Thoracic aorta (tissue), 2 donors: ENCODE measurements around the gene LRRC31. TPM values are rescaled to one million over a fixed set of nuclear protein-coding genes. Genes with fewer than 3 reads are reported as not detected.

Experiments
- ATAC-seq: fragments of 150-250 bp; one replicate; pipeline ENCODE4 v1.8.0; 2017; ENCODE audit warnings: low read depth; ENCODE audit not compliant: insufficient number of reproducible peaks, low FRiP score
- DNase-seq: peaks from one replicate; pipeline ENCODE4 v3.0.0-alpha.2; 2020; ENCODE audit warnings: low spot score
- H3K27ac ChIP-seq, 2 donors: fragments of 200-600 bp; sonication (generic); 1 replicate in 1 of 2; 2 replicates in 1 of 2; pipeline ENCODE4 v1.5.1; 2016; ENCODE audit warnings: mild to moderate bottlenecking in 2 of 2, moderate library complexity in 2 of 2
- H3K27me3 ChIP-seq: fragments of 200-600 bp; sonication (generic); replicated peaks from 2 replicates; pipeline ENCODE4 v1.6.0; 2016; ENCODE audit warnings: mild to moderate bottlenecking; ENCODE audit not compliant: insufficient read depth
- H3K36me3 ChIP-seq: fragments of 200-600 bp; sonication (generic); one replicate; pipeline ENCODE4 v1.5.1; 2016
- H3K4me1 ChIP-seq, 2 donors: fragments of 200-600 bp; sonication (generic); 1 replicate in 1 of 2; 2 replicates in 1 of 2; pipeline versions ENCODE4 v1.5.1 to v1.6.0; 2016; ENCODE audit warnings: low read depth in 2 of 2, mild to moderate bottlenecking in 1 of 2; ENCODE audit not compliant: control insufficient read depth in 1 of 2
- H3K4me3 ChIP-seq: fragments of 200-600 bp; sonication (generic); 2 replicates; pipeline ENCODE4 v1.5.1; 2016; ENCODE audit warnings: mild to moderate bottlenecking
- H3K9me3 ChIP-seq: fragments of 200-600 bp; sonication (generic); 2 replicates; pipeline ENCODE4 v1.5.1; 2016
- total RNA-seq, 2 donors: library from RNA; depleted of rRNA; stranded (reverse); fragments of >200 nt; gene quantifications; one replicate each; pipeline versions ENCODE4 v1.1.0 to v1.2.3, GENCODE V29; 2016
- TF ChIP-seq, protein P1 (sequence below): fragments of 200-600 bp; sonication (generic); IDR thresholded peaks from one replicate; pipeline ENCODE4 v1.5.1; 2019; ENCODE audit warnings: antibody characterized with exemption

LRRC31 gene
- total RNA-seq, 2 donors from 2014 or later: not detected

- no peak for DNase-seq
- TF ChIP-seq, protein P1, sequence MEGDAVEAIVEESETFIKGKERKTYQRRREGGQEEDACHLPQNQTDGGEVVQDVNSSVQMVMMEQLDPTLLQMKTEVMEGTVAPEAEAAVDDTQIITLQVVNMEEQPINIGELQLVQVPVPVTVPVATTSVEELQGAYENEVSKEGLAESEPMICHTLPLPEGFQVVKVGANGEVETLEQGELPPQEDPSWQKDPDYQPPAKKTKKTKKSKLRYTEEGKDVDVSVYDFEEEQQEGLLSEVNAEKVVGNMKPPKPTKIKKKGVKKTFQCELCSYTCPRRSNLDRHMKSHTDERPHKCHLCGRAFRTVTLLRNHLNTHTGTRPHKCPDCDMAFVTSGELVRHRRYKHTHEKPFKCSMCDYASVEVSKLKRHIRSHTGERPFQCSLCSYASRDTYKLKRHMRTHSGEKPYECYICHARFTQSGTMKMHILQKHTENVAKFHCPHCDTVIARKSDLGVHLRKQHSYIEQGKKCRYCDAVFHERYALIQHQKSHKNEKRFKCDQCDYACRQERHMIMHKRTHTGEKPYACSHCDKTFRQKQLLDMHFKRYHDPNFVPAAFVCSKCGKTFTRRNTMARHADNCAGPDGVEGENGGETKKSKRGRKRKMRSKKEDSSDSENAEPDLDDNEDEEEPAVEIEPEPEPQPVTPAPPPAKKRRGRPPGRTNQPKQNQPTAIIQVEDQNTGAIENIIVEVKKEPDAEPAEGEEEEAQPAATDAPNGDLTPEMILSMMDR: no peak
- no peak for ATAC-seq
Measured at GRCh38 chr3:169827712-169828111, 42.0 kb downstream of the LRRC31 start.

GRCh38 chr3:169825316-169825715, 44.4 kb downstream of the LRRC31 start:
- TF ChIP-seq, protein P1: no peak
- Histone ChIP-seq H3K36me3 (no peaks in the 10 kb centered on the region), H3K4me1 (no peaks in the 10 kb centered on the region), H3K27me3 (no peaks in the 10 kb centered on the region), H3K4me3 (no peak overlapping the region), H3K9me3 (no peaks in the 10 kb centered on the region), H3K27ac (no peak overlapping the region)
- ATAC-seq (no peak), DNase-seq (no peak)

More at GRCh38 chr3:169827712-169828111, 42.0 kb downstream of the LRRC31 start:
- Histone ChIP-seq H3K27me3 (no peaks in the 10 kb centered on the region), H3K4me3 (no peak overlapping the region), H3K27ac (no peak overlapping the region), H3K9me3 (no peaks in the 10 kb centered on the region), H3K4me1 (no peaks in the 10 kb centered on the region), H3K36me3 (no peaks in the 10 kb centered on the region)

DNA sequence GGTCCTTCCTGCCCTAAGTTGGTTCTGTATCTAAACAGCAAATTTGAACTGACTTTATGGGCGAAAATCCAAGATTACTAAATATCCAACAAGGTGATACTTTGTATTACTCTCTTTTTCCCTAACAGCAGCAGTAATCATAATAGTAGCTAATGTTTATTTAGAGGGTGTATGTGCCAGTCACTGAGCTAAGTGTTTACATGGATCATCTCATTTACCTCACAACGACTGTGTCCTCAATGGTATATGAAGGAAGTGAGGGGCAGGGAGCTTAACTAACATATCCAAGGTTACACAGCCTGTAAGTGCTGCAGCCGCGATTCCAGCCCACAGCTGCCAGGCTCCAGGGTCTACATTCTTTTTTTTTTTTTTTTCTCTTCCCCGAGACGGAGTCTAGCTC, 46.8 kb downstream of the LRRC31 start:
- ATAC-seq (no peak), DNase-seq (no peak)
- Histone ChIP-seq H3K27ac (no peak overlapping the region), H3K4me3 (no peak overlapping the region), H3K27me3 (no peaks in the 10 kb centered on the region), H3K36me3 (no peaks in the 10 kb centered on the region), H3K4me1 (no peaks in the 10 kb centered on the region), H3K9me3 (no peaks in the 10 kb centered on the region)
- TF ChIP-seq, protein P1: no peak

DNA sequence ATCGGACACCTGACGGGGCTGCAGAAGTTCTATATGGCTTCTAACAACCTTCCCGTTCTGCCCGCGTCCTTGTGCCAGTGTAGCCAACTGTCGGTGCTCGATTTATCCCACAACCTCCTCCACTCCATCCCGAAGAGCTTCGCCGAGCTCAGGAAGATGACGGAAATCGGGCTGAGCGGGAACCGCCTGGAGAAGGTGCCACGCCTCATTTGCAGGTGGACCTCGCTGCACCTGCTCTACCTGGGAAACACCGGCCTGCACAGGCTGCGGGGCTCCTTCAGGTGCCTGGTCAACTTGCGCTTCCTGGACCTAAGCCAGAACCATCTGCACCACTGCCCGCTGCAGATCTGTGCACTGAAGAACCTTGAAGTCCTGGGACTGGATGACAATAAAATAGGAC, 47.2 kb downstream of the LRRC31 start:
- DNase-seq (no peak), ATAC-seq (no peak)
- Histone ChIP-seq H3K4me1 (no peaks in the 10 kb centered on the region), H3K9me3 (no peaks in the 10 kb centered on the region), H3K4me3 (no peak overlapping the region), H3K27me3 (no peaks in the 10 kb centered on the region), H3K36me3 (no peaks in the 10 kb centered on the region), H3K27ac (no peak overlapping the region)
- TF ChIP-seq, protein P1: no peak

- Histone ChIP-seq H3K36me3 (no peaks in the 10 kb centered on the region), H3K27me3 (no peaks in the 10 kb centered on the region), H3K9me3 (no peaks in the 10 kb centered on the region), H3K4me3 (no peak overlapping the region), H3K4me1 (no peaks in the 10 kb centered on the region), H3K27ac (no peak overlapping the region)
- ATAC-seq: no peak
- no peak for DNase-seq
- TF ChIP-seq, protein P1: no peak
Measured at GRCh38 chr3:169822091-169822490, 47.6 kb downstream of the LRRC31 start.
